ENCODE results near the gene WDFY1. TPM values are rescaled to one million over a fixed set of nuclear protein-coding genes. Genes with fewer than 3 reads are reported as not detected.

WDFY1 gene
- total and polyA plus RNA-seq, 2 donors (not counting 1 experiment from before 2014, with no cell fraction given), result 28.8 to 76.0 TPM

DNA sequence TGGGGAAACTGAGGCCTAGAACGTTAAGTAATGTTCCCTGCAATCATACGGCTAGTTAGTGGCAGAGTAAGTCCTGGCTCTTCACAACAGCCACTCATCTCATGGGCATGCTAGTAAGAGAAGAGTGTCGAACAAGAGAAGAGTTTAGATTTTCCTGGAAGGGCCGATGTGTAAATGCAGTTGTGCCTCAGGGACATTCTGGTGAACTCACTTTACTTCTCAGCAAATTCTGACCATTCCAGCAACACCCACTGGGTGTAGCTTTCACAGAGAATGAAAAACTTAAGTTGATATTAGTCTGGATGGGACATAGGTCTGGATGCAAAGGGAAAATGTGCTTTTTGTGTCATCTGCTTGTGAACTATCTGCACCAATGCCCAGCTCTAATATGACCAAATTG lies 35.7 kb upstream of the WDFY1 start:
- ChIA-PET POLR2A (no interaction called here), CTCF (interaction anchor here (0.9 to 6.6 kb wide), 3 partner anchors 10 to 285 kb away, joined by 6 to 50 read pairs (median 6); no protein-coding TSS in a partner anchor)
- H3K4me2 ChIP-seq (replicated peaks; ENCODE audit: low read depth, low read length, poor library complexity, severe bottlenecking), result no peak overlapping the region
- no peaks in the 10 kb centered on the region for H3K9me3 ChIP-seq (ENCODE audit: control extremely low read depth in 1 of 3, control insufficient read depth in 2 of 3, insufficient read depth in 1 of 3, low read length in 2 of 3)
- Mint-ChIP-seq H3K4me1 (no peaks in the 10 kb centered on the region), H3K9me3 (ENCODE audit: insufficient read depth) (no peaks in the 10 kb centered on the region), H3K4me3 (no peak overlapping the region), H3K27me3 (peaks cover 6% of the 10 kb centered on the region), H3K27ac (no peak overlapping the region)
- H3K9ac ChIP-seq (ENCODE audit: low read length), result no peak overlapping the region
- intact Hi-C loops (cut with micrococcal nuclease), result no loop called here
- no CpG with 5 or more reads among the region's 4 CpGs for whole genome bisulfite sequencing (ENCODE audit: insufficient coverage)
- no peak overlapping the region for H2AFZ ChIP-seq (ENCODE audit: insufficient read depth, low read depth, low read length, poor library complexity, severe bottlenecking)
- H3K36me3 ChIP-seq (replicated peaks in 1 of 2; ENCODE audit: control extremely low read depth in 1 of 2, control insufficient read depth in 1 of 2, extremely low read depth in 1 of 2, insufficient read depth in 2 of 2, low read length in 1 of 2), result no peaks in the 10 kb centered on the region
- no peak overlapping the region for H3K4me3 ChIP-seq (ENCODE audit: control extremely low read depth in 1 of 5, extremely low read depth in 1 of 5, insufficient read depth in 1 of 5, low read depth in 2 of 5, low read length in 4 of 5)
- H3K79me2 ChIP-seq (ENCODE audit: control insufficient read depth, insufficient read depth, low read length), result no peaks in the 10 kb centered on the region
- TF ChIP-seq, protein P1, sequence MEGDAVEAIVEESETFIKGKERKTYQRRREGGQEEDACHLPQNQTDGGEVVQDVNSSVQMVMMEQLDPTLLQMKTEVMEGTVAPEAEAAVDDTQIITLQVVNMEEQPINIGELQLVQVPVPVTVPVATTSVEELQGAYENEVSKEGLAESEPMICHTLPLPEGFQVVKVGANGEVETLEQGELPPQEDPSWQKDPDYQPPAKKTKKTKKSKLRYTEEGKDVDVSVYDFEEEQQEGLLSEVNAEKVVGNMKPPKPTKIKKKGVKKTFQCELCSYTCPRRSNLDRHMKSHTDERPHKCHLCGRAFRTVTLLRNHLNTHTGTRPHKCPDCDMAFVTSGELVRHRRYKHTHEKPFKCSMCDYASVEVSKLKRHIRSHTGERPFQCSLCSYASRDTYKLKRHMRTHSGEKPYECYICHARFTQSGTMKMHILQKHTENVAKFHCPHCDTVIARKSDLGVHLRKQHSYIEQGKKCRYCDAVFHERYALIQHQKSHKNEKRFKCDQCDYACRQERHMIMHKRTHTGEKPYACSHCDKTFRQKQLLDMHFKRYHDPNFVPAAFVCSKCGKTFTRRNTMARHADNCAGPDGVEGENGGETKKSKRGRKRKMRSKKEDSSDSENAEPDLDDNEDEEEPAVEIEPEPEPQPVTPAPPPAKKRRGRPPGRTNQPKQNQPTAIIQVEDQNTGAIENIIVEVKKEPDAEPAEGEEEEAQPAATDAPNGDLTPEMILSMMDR (IDR thresholded peaks at IDR 0.05), result no peak
- no peak for TF ChIP-seq EZH2 (IDR thresholded peaks at IDR 0.05; ENCODE audit: borderline replicate concordance, insufficient read depth, low read depth, low read length, poor library complexity, severe bottlenecking)
- DNase-seq, result no peak
- no peaks in the 10 kb centered on the region for H4K20me1 ChIP-seq (ENCODE audit: control insufficient read depth, insufficient read depth, low read length, poor library complexity, severe bottlenecking)
- no peaks in the 10 kb centered on the region for H3K4me1 ChIP-seq (ENCODE audit: control insufficient read depth in 2 of 2, insufficient read depth in 2 of 2, low read length in 2 of 2)
- no peak overlapping the region for H3K27ac ChIP-seq (ENCODE audit: low read length in 2 of 2)
- ATAC-seq (ENCODE audit: low read depth), result no peak
- H3K27me3 ChIP-seq (replicated peaks in 1 of 4; ENCODE audit: control extremely low read depth in 1 of 4, control insufficient read depth in 3 of 4, insufficient read depth in 4 of 4, low read length in 3 of 4), result peaks cover 0 to 3% (median 0%) of the 10 kb centered on the region in 4 experiments

DNA sequence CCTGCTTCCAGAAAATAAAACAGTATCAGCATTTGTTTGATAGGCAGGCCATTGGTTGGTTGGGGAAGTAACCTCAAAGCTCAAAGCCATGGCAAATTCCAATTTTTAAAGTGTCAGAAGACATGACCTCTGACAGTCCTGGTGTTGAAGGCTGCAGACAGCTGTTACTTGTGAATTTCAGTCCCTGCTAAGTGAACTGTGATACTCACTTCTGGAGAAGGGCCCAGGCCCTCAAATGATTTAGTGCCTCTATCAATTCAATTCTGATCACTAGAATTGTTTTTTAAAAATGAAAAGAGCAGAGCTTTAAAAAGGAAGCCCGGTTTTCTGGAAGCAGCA lies 35.2 kb upstream of the WDFY1 start:
- Mint-ChIP-seq H3K27me3 (peaks cover 6% of the 10 kb centered on the region), H3K27ac (no peak overlapping the region), H3K9me3 (ENCODE audit: insufficient read depth) (no peaks in the 10 kb centered on the region), H3K4me1 (no peaks in the 10 kb centered on the region), H3K4me3 (no peak overlapping the region)
- no peak overlapping the region for H3K9ac ChIP-seq (ENCODE audit: low read length)
- H3K79me2 ChIP-seq (ENCODE audit: control insufficient read depth, insufficient read depth, low read length), result no peaks in the 10 kb centered on the region
- ChIA-PET CTCF (interaction anchor here (1.1 to 6.6 kb wide), 2 partner anchors 9 to 11 kb away, joined by 3 to 50 read pairs; no protein-coding TSS in a partner anchor), POLR2A (no interaction called here)
- no peaks in the 10 kb centered on the region for H3K4me1 ChIP-seq (ENCODE audit: control insufficient read depth in 2 of 2, insufficient read depth in 2 of 2, low read length in 2 of 2)
- DNase-seq, result no peak
- TF ChIP-seq, protein P1 (IDR thresholded peaks at IDR 0.05), result no peak
- no peak for TF ChIP-seq EZH2 (IDR thresholded peaks at IDR 0.05; ENCODE audit: borderline replicate concordance, insufficient read depth, low read depth, low read length, poor library complexity, severe bottlenecking)
- no peak overlapping the region for H3K27ac ChIP-seq (ENCODE audit: low read length in 2 of 2)
- intact Hi-C loops (cut with micrococcal nuclease), result no loop called here
- WGBS (ENCODE audit: insufficient coverage), result 100% methylated on average over 1 of the region's 1 CpG
- no peak for ATAC-seq (ENCODE audit: low read depth)
- no peak overlapping the region for H3K4me3 ChIP-seq (ENCODE audit: control extremely low read depth in 1 of 5, extremely low read depth in 1 of 5, insufficient read depth in 1 of 5, low read depth in 2 of 5, low read length in 4 of 5)
- H3K27me3 ChIP-seq (replicated peaks in 1 of 4; ENCODE audit: control extremely low read depth in 1 of 4, control insufficient read depth in 3 of 4, insufficient read depth in 4 of 4, low read length in 3 of 4), result peaks cover 0 to under 1% (median 0%) of the 10 kb centered on the region in 4 experiments
- no peaks in the 10 kb centered on the region for H3K36me3 ChIP-seq (replicated peaks in 1 of 2; ENCODE audit: control extremely low read depth in 1 of 2, control insufficient read depth in 1 of 2, extremely low read depth in 1 of 2, insufficient read depth in 2 of 2, low read length in 1 of 2)
- no peak overlapping the region for H2AFZ ChIP-seq (ENCODE audit: insufficient read depth, low read depth, low read length, poor library complexity, severe bottlenecking)
- H3K9me3 ChIP-seq (ENCODE audit: control extremely low read depth in 1 of 3, control insufficient read depth in 2 of 3, insufficient read depth in 1 of 3, low read length in 2 of 3), result no peaks in the 10 kb centered on the region
- H4K20me1 ChIP-seq (ENCODE audit: control insufficient read depth, insufficient read depth, low read length, poor library complexity, severe bottlenecking), result no peaks in the 10 kb centered on the region
- no peak overlapping the region for H3K4me2 ChIP-seq (replicated peaks; ENCODE audit: low read depth, low read length, poor library complexity, severe bottlenecking)

Measured in B cell (primary cell).